Endothelial cell of umbilical vein (primary cell): ENCODE measurements around the gene SLC23A2. TPM values are rescaled to one million over a fixed set of nuclear protein-coding genes. Genes with fewer than 3 reads are reported as not detected.

Source experiments
- BruUV-seq: library from RNA; stranded (reverse); fragments of 400-500 nt; replicated peaks from 2 replicates; lab custom pipeline; 2021; lab: Mats Ljungman, UMichigan
- CTCF ChIA-PET: fragments of 300-600, 350-600 bp; sonication (Branson Sonifier 250); formaldehyde crosslinking; loops from one replicate; lab custom pipeline; 2021; ENCODE audit warnings: antibody characterized with exemption, inconsistent platforms; lab: Charles Lee
- POLR2A ChIA-PET: fragments of 300-600, 350-600 bp; sonication (Branson Sonifier 250); formaldehyde crosslinking; loops from one replicate; lab custom pipeline; 2021; ENCODE audit warnings: antibody characterized with exemption, inconsistent platforms; lab: Charles Lee
- DNase-seq: peaks from one replicate; pipeline ENCODE4 v3.0.0-alpha.2; 2011; ENCODE audit warnings: low read depth, low spot score
- FAIRE-seq: peaks from 2 replicates; lab custom pipeline; 2011; peaks lifted over from hg19 to GRCh38; lab: Jason Lieb, UNC
- H2AFZ ChIP-seq: 2 replicates; pipeline ENCODE4 v1.6.0; 2012; ENCODE audit warnings: low read depth, low read length, control low read depth, inconsistent platforms
- H3K27ac ChIP-seq: 2 replicates; pipeline ENCODE4 v1.5.1; 2011; ENCODE audit warnings: low read depth, mild to moderate bottlenecking, control low read depth, low read length, moderate library complexity; ENCODE audit not compliant: insufficient read depth
- H3K27me3 ChIP-seq, 2 experiments: 2 replicates each; pipeline versions ENCODE4 v1.6.0 to v1.6.1; 2011; ENCODE audit warnings: low read length in 2 of 2, mixed read lengths in 1 of 2; ENCODE audit not compliant: control insufficient read depth in 2 of 2, insufficient read depth in 2 of 2
- H3K36me3 ChIP-seq, 2 experiments: 2 replicates in 1 of 2; 3 replicates in 1 of 2; pipeline ENCODE4 v1.5.1; 2011; ENCODE audit warnings: low read length in 2 of 2, mild to moderate bottlenecking in 1 of 2, moderate library complexity in 1 of 2; ENCODE audit not compliant: control insufficient read depth in 2 of 2, insufficient read depth in 2 of 2; ENCODE audit errors: extremely low read depth in 1 of 2
- H3K4me1 ChIP-seq: 3 replicates; pipeline ENCODE4 v1.5.1; 2011; ENCODE audit warnings: mild to moderate bottlenecking, low read length; ENCODE audit not compliant: control insufficient read depth, insufficient read depth; ENCODE audit errors: extremely low read depth
- H3K4me2 ChIP-seq: 2 replicates; pipeline ENCODE4 v1.6.1; 2011; ENCODE audit warnings: low read length, control low read depth, mixed read lengths; ENCODE audit not compliant: insufficient read depth
- H3K4me3 ChIP-seq, 3 experiments: fragments of 200-600 bp in 1 of 3; sonication (generic), shearing (Covaris generic) in 1 of 3; replicated peaks in 1 of 3; 2 replicates each; pipeline ENCODE4 v1.5.1; 2011 to 2016; ENCODE audit warnings: control low read depth in 3 of 3, low read length in 3 of 3, mild to moderate bottlenecking in 2 of 3, inconsistent platforms in 1 of 3, low read depth in 1 of 3, moderate library complexity in 1 of 3; ENCODE audit not compliant: insufficient read depth in 1 of 3
- H3K79me2 ChIP-seq: 2 replicates; pipeline ENCODE4 v1.6.0; 2012; ENCODE audit warnings: low read length, inconsistent platforms; ENCODE audit not compliant: control insufficient read depth, insufficient read depth
- H3K9ac ChIP-seq: replicated peaks from 2 replicates; pipeline ENCODE3; 2011; ENCODE audit warnings: low read length, control low read depth; ENCODE audit not compliant: insufficient read depth; ENCODE audit errors: extremely low read depth
- H3K9me1 ChIP-seq: replicated peaks from 3 replicates; pipeline ENCODE4 v1.6.0; 2011; ENCODE audit warnings: mild to moderate bottlenecking, low read length; ENCODE audit not compliant: control insufficient read depth, insufficient read depth; ENCODE audit errors: extremely low read depth
- H3K9me3 ChIP-seq: replicated peaks from 2 replicates; pipeline ENCODE4 v1.5.1; 2012; ENCODE audit warnings: low read length, inconsistent platforms; ENCODE audit not compliant: control insufficient read depth, insufficient read depth
- H4K20me1 ChIP-seq: replicated peaks from 2 replicates; pipeline ENCODE3; 2011; ENCODE audit warnings: mild to moderate bottlenecking, low read length; ENCODE audit not compliant: control insufficient read depth, insufficient read depth; ENCODE audit errors: extremely low read depth
- CTCF ChIP-seq, 2 donors: IDR thresholded peaks; 1 replicate in 1 of 2; 2 replicates in 1 of 2; pipeline ENCODE4 v1.5.1; 2011; ENCODE audit warnings: low read length in 2 of 2, mild to moderate bottlenecking in 2 of 2, moderate library complexity in 2 of 2, control low read depth in 1 of 2, inconsistent platforms in 1 of 2, low read depth in 1 of 2; ENCODE audit not compliant: insufficient read depth in 1 of 2; ENCODE audit errors: extremely low read depth in 1 of 2
- EZH2 ChIP-seq: IDR thresholded peaks from 2 replicates; pipeline ENCODE4 v1.6.1; 2012; ENCODE audit warnings: borderline replicate concordance, low read depth, mild to moderate bottlenecking, moderate library complexity, low read length, inconsistent platforms; ENCODE audit not compliant: severe bottlenecking
- FOS ChIP-seq: IDR thresholded peaks from 2 replicates; pipeline ENCODE4 v1.6.1; 2011; ENCODE audit warnings: mild to moderate bottlenecking, low read length, moderate library complexity, borderline replicate concordance; ENCODE audit not compliant: insufficient read depth
- GATA2 ChIP-seq: IDR thresholded peaks from 2 replicates; pipeline ENCODE4 v1.7.0; 2011; ENCODE audit warnings: low read depth, mild to moderate bottlenecking, moderate library complexity, mixed read lengths, low read length; ENCODE audit not compliant: insufficient read length, insufficient read depth
- JUN ChIP-seq: IDR thresholded peaks from 2 replicates; pipeline ENCODE4 v1.6.1; 2011; ENCODE audit warnings: borderline replicate concordance, low read depth; ENCODE audit not compliant: insufficient read length, insufficient read depth
- MAX ChIP-seq: IDR thresholded peaks from 2 replicates; pipeline ENCODE4 v1.6.1; 2011; ENCODE audit not compliant: insufficient read depth, insufficient read length
- MYC ChIP-seq: IDR thresholded peaks from one replicate; pipeline ENCODE4 v1.6.1; 2011; ENCODE audit warnings: mild to moderate bottlenecking, low read depth, low read length
- POLR2A ChIP-seq: IDR thresholded peaks from 2 replicates; pipeline ENCODE4 v1.6.1; 2012; ENCODE audit warnings: low read depth, mild to moderate bottlenecking, control low read depth, low read length
- POLR2AphosphoS5 ChIP-seq: IDR thresholded peaks from 2 replicates; pipeline ENCODE4 v1.6.1; 2012; ENCODE audit warnings: low read depth, mild to moderate bottlenecking, control low read depth, low read length, moderate library complexity; ENCODE audit not compliant: insufficient read depth
- dilution Hi-C: fragments of 300-500 bp; cut with MboI; formaldehyde crosslinking; loops from one replicate; pipeline ENCODE4 v1.15.0; 2019; ENCODE audit warnings: low sequenced_read_pairs; ENCODE audit not compliant: extremely low pct_ligation_motif_present
- intact Hi-C: fragments of 100-400 bp; cut with micrococcal nuclease; formaldehyde crosslinking; loops from one replicate; pipeline ENCODE4 v1.10.0; 2022
- polyA plus RNA-seq, 4 experiments: library from polyadenylated mRNA; depleted of rRNA in 3 of 4; stranded (reverse) in 3 of 4; unstranded in 1 of 4; fragments of >200 nt; gene quantifications; 2 replicates each; pipeline versions ENCODE4 v1.2.1 to v1.2.3, GENCODE V29; 2011 to 2012; ENCODE audit warnings: missing spikeins in 1 of 4
- total RNA-seq: library from RNA; stranded (reverse); gene quantifications from 2 replicates; pipeline ENCODE4 v1.2.3, GENCODE V29; 2021

SLC23A2 gene
- total and polyA plus RNA-seq, 2 donors (not counting 3 experiments of a cell fraction or from before 2014, with no cell fraction given) = 24.4 to 24.5 TPM

DNA sequence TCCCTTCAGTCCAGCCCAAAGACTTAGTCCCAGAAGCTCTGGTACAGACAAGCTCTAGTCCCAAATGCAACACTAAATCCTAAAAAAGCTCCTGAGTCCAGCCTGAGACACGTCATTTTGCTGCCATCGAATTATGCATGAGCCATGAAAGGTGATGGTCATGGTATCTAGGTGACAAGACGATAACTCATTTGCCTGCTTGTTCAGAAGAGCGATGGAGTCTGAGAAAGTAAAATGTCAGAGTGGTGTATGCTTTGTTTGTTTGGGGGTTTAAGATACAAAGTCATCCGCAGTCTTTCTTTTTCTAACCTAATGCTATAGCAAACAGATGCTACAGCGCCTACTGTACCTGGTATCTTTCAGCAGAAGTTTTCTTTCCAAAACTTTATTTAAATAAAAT lies 54.7 kb downstream of the SLC23A2 start:
- DNase-seq (no peak), FAIRE-seq (no peak)
- TF ChIP-seq POLR2A (no peak), MAX (no peak), POLR2AphosphoS5 (no peak), EZH2 (no peak), FOS (no peak), GATA2 (no peak), CTCF (IDR thresholded peaks at IDR 0.05; ENCODE audit: extremely low read depth in 1 of 2, insufficient read depth in 1 of 2, low read depth in 1 of 2, low read length in 2 of 2) (no peak), MYC (no peak), JUN (no peak)
- no peak overlapping the region for H3K4me2 ChIP-seq
- H3K79me2 ChIP-seq = peaks cover 3% of the 10 kb centered on the region
- no peaks in the 10 kb centered on the region for H3K36me3 ChIP-seq
- no peaks in the 10 kb centered on the region for H3K9me1 ChIP-seq
- no peak overlapping the region for H3K27ac ChIP-seq
- H4K20me1 ChIP-seq = no peaks in the 10 kb centered on the region
- dilution Hi-C loops = no loop called here
- peaks cover 12% of the 10 kb centered on the region for H3K4me1 ChIP-seq
- POLR2A ChIA-PET = no interaction called here
- H3K9ac ChIP-seq = no peak overlapping the region
- intact Hi-C loops = no loop called here
- no peaks in the 10 kb centered on the region for H3K9me3 ChIP-seq
- no TSS peak for BruUV-seq
- H3K27me3 ChIP-seq = no peaks in the 10 kb centered on the region
- CTCF ChIA-PET = interaction anchor here (2.0 kb wide), 1 partner anchor 9 kb away, joined by 8 read pairs; no protein-coding TSS in a partner anchor
- no peak overlapping the region for H3K4me3 ChIP-seq
- H2AFZ ChIP-seq = no peak overlapping the region
